Measurements from ENCODE around the gene BLOC1S6. TPM values are rescaled to one million over a fixed set of nuclear protein-coding genes. Genes with fewer than 3 reads are reported as not detected.

The BLOC1S6 gene
- polyA plus RNA-seq, 1 donor from 2014 or later = 179 TPM

DNA sequence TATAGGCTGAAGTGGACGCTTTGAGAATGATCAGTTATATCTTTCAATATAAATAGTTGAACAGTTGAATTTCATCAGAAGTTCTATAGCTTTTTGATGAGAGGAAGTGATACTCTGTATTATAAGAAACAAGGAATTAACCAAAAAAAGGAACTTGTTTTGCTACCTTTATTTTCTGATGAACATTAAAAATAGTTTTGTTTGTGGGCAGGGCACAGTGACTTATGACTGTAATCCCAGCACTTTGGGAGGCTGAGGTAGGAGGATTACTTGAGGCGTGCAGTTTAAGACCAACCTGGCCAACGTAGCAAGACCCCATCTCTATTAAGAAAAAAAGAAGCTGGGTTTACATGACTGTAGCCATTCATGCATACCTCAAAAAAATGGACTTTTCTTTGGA, 16.7 kb downstream of the BLOC1S6 start:
- H3K4me2 ChIP-seq (ENCODE audit: low read length) = no peak overlapping the region
- H3F3A ChIP-seq (ENCODE audit: insufficient read depth, low read length, poor library complexity, severe bottlenecking) = no peaks in the 10 kb centered on the region
- no peaks in the 10 kb centered on the region for H3K36me3 ChIP-seq (ENCODE audit: insufficient read depth, low read length)
- no peaks in the 10 kb centered on the region for H3K9me3 ChIP-seq (ENCODE audit: low read length)
- H3K79me2 ChIP-seq (replicated peaks; ENCODE audit: insufficient read depth, low read length) = peaks cover 3% of the 10 kb centered on the region
- no peaks in the 10 kb centered on the region for H3K27me3 ChIP-seq (ENCODE audit: insufficient read depth, low read depth, low read length)
- no peak for TF ChIP-seq POLR2AphosphoS5 (IDR thresholded peaks at IDR 0.05)
- TF ChIP-seq, protein P1, sequence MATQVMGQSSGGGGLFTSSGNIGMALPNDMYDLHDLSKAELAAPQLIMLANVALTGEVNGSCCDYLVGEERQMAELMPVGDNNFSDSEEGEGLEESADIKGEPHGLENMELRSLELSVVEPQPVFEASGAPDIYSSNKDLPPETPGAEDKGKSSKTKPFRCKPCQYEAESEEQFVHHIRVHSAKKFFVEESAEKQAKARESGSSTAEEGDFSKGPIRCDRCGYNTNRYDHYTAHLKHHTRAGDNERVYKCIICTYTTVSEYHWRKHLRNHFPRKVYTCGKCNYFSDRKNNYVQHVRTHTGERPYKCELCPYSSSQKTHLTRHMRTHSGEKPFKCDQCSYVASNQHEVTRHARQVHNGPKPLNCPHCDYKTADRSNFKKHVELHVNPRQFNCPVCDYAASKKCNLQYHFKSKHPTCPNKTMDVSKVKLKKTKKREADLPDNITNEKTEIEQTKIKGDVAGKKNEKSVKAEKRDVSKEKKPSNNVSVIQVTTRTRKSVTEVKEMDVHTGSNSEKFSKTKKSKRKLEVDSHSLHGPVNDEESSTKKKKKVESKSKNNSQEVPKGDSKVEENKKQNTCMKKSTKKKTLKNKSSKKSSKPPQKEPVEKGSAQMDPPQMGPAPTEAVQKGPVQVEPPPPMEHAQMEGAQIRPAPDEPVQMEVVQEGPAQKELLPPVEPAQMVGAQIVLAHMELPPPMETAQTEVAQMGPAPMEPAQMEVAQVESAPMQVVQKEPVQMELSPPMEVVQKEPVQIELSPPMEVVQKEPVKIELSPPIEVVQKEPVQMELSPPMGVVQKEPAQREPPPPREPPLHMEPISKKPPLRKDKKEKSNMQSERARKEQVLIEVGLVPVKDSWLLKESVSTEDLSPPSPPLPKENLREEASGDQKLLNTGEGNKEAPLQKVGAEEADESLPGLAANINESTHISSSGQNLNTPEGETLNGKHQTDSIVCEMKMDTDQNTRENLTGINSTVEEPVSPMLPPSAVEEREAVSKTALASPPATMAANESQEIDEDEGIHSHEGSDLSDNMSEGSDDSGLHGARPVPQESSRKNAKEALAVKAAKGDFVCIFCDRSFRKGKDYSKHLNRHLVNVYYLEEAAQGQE (IDR thresholded peaks at IDR 0.05; ENCODE audit: borderline replicate concordance) = no peak
- TF ChIP-seq, protein P2, sequence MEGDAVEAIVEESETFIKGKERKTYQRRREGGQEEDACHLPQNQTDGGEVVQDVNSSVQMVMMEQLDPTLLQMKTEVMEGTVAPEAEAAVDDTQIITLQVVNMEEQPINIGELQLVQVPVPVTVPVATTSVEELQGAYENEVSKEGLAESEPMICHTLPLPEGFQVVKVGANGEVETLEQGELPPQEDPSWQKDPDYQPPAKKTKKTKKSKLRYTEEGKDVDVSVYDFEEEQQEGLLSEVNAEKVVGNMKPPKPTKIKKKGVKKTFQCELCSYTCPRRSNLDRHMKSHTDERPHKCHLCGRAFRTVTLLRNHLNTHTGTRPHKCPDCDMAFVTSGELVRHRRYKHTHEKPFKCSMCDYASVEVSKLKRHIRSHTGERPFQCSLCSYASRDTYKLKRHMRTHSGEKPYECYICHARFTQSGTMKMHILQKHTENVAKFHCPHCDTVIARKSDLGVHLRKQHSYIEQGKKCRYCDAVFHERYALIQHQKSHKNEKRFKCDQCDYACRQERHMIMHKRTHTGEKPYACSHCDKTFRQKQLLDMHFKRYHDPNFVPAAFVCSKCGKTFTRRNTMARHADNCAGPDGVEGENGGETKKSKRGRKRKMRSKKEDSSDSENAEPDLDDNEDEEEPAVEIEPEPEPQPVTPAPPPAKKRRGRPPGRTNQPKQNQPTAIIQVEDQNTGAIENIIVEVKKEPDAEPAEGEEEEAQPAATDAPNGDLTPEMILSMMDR (IDR thresholded peaks at IDR 0.05; ENCODE audit: poor library complexity, severe bottlenecking) = no peak
- TF ChIP-seq TAF1 (IDR thresholded peaks at IDR 0.05; ENCODE audit: low read depth) = no peak
- H3K9ac ChIP-seq (ENCODE audit: low read length) = no peak overlapping the region
- no peaks in the 10 kb centered on the region for H3K9me2 ChIP-seq (ENCODE audit: insufficient read depth, low read length)
- H2AFZ ChIP-seq (ENCODE audit: low read depth, low read length) = no peak overlapping the region
- no peak overlapping the region for H3K4me3 ChIP-seq (ENCODE audit: low read length)
- H4K20me1 ChIP-seq (ENCODE audit: insufficient read depth) = no peaks in the 10 kb centered on the region
- no peak overlapping the region for H3K27ac ChIP-seq (ENCODE audit: low read length)

DNA sequence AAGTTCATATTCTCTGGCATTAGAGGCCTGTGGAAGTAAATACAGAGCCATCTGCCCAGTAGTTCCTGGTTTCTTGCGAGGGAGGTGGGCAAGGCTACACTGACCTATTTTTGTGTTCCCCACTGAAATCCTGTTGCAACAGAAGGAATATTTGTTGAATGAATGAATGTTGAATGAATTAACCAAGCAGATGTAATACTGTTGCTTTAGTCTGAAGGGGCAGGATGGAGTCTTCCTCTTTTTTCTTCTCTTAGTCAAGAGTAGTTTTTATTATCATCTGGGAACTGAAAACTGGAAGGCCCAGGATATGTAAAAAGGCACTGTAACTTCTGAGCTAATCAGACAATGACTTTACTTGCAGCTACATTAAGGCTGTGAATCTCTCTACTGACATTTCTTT, 17.1 kb downstream of the BLOC1S6 start:
- Histone ChIP-seq H3K9me3 (ENCODE audit: low read length) (no peaks in the 10 kb centered on the region), H3F3A (ENCODE audit: insufficient read depth, low read length, poor library complexity, severe bottlenecking) (no peaks in the 10 kb centered on the region)

More for the DNA sequence above, 17.1 kb downstream of the BLOC1S6 start:
- no peaks in the 10 kb centered on the region for H4K20me1 ChIP-seq (ENCODE audit: insufficient read depth)
- H3K79me2 ChIP-seq (replicated peaks; ENCODE audit: insufficient read depth, low read length) = peaks cover 3% of the 10 kb centered on the region
- no peaks in the 10 kb centered on the region for H3K36me3 ChIP-seq (ENCODE audit: insufficient read depth, low read length)
- H3K27me3 ChIP-seq (ENCODE audit: insufficient read depth, low read depth, low read length) = no peaks in the 10 kb centered on the region
- no peaks in the 10 kb centered on the region for H3K9me2 ChIP-seq (ENCODE audit: insufficient read depth, low read length)
- H3K4me2 ChIP-seq (ENCODE audit: low read length) = no peak overlapping the region
- no peak overlapping the region for H3K27ac ChIP-seq (ENCODE audit: low read length)
- no peak overlapping the region for H3K9ac ChIP-seq (ENCODE audit: low read length)
- TF ChIP-seq EP300 (conservative IDR thresholded peaks at IDR 0.05; ENCODE audit: poor library complexity, severe bottlenecking) (no peak), RAD21 (conservative IDR thresholded peaks at IDR 0.05) (no peak), TAF1 (IDR thresholded peaks at IDR 0.05; ENCODE audit: low read depth) (no peak), MXI1 (conservative IDR thresholded peaks at IDR 0.05; ENCODE audit: poor library complexity, severe bottlenecking) (no peak), EZH2 (IDR thresholded peaks at IDR 0.05; ENCODE audit: borderline replicate concordance, insufficient read depth, low read length, poor library complexity, severe bottlenecking) (no peak), SMC3 (conservative IDR thresholded peaks at IDR 0.05; ENCODE audit: poor library complexity) (no peak)
- TF ChIP-seq, protein P2 (IDR thresholded peaks at IDR 0.05; ENCODE audit: poor library complexity, severe bottlenecking) = no peak
- H3K4me3 ChIP-seq (ENCODE audit: low read length) = no peak overlapping the region
- no peak overlapping the region for H2AFZ ChIP-seq (ENCODE audit: low read depth, low read length)

Data from neural cell (in vitro differentiated cells).